GM23338 (cell line): ENCODE results near the gene CACNG6. TPM values are rescaled to one million over a fixed set of nuclear protein-coding genes. Genes with fewer than 3 reads are reported as not detected.

Experiments used
- ATAC-seq: fragments of 200-7000 bp; cut with Tn5 transposase; 3 replicates; pipeline ENCODE4 v1.9.1; 2020
- DNase-seq: peaks from one replicate; pipeline ENCODE4 v3.0.0-alpha.2; 2015; ENCODE audit warnings: low spot score
- H2AFZ ChIP-seq: fragments of 200-600 bp; sonication (generic); 2 replicates; pipeline ENCODE4 v1.8.0; 2016; ENCODE audit warnings: antibody characterized with exemption, mild to moderate bottlenecking, moderate library complexity
- H3F3A ChIP-seq: fragments of 200-600 bp; sonication (generic); replicated peaks from 2 replicates; pipeline ENCODE4 v1.8.0; 2017; ENCODE audit warnings: antibody characterized with exemption, mixed run types, low read depth
- H3K27ac ChIP-seq: fragments of 200-600 bp; sonication (generic); 2 replicates; pipeline ENCODE4 v1.6.1; 2016; ENCODE audit warnings: low read depth
- H3K27me3 ChIP-seq: fragments of 200-600 bp; sonication (generic); 2 replicates; pipeline ENCODE4 v1.8.0; 2016; ENCODE audit warnings: mild to moderate bottlenecking, mixed run types, moderate library complexity; ENCODE audit not compliant: insufficient read depth
- H3K36me3 ChIP-seq: fragments of 200-600 bp; sonication (generic); 2 replicates; pipeline ENCODE4 v1.8.0; 2016; ENCODE audit warnings: mild to moderate bottlenecking; ENCODE audit not compliant: insufficient read depth
- H3K4me1 ChIP-seq: fragments of 200-600 bp; sonication (generic); 2 replicates; pipeline ENCODE4 v1.8.0; 2016; ENCODE audit warnings: mild to moderate bottlenecking, moderate library complexity; ENCODE audit not compliant: insufficient read depth
- H3K4me2 ChIP-seq: fragments of 200-600 bp; sonication (generic); 2 replicates; pipeline ENCODE4 v1.7.1; 2017; ENCODE audit warnings: mixed run types
- H3K4me3 ChIP-seq: fragments of 200-600 bp; sonication (generic); 2 replicates; pipeline ENCODE4 v1.6.1; 2016; ENCODE audit warnings: mixed run types
- H3K79me2 ChIP-seq: fragments of 200-600 bp; sonication (generic); replicated peaks from 2 replicates; pipeline ENCODE4 v1.8.0; 2017; ENCODE audit warnings: mild to moderate bottlenecking; ENCODE audit not compliant: insufficient read depth
- H3K9me2 ChIP-seq: fragments of 200-600 bp; sonication (generic); 2 replicates; pipeline ENCODE4 v1.8.0; 2017; ENCODE audit not compliant: insufficient read depth
- H4K20me1 ChIP-seq: fragments of 200-600 bp; sonication (generic); replicated peaks from 2 replicates; pipeline ENCODE4 v1.8.0; 2017; ENCODE audit warnings: mild to moderate bottlenecking; ENCODE audit not compliant: insufficient read depth
- H3K27ac Mint-ChIP-seq: 2 replicates; pipeline ENCODE4 v1.8.0; 2020; ENCODE audit warnings: inconsistent platforms, mild to moderate bottlenecking, moderate library complexity, mixed read lengths
- H3K27me3 Mint-ChIP-seq: 3 replicates; pipeline ENCODE4 v1.8.0; 2022; ENCODE audit warnings: low read depth, mild to moderate bottlenecking, moderate library complexity, mixed read lengths, inconsistent platforms; ENCODE audit not compliant: insufficient read depth, poor library complexity
- H3K36me3 Mint-ChIP-seq: 3 replicates; pipeline ENCODE4 v1.8.0; 2021; ENCODE audit warnings: low read depth, mild to moderate bottlenecking, inconsistent platforms, moderate library complexity, mixed read lengths
- H3K4me1 Mint-ChIP-seq: 3 replicates; pipeline ENCODE4 v1.8.0; 2020; ENCODE audit warnings: mild to moderate bottlenecking, inconsistent platforms, mixed read lengths
- H3K4me3 Mint-ChIP-seq: 3 replicates; pipeline ENCODE4 v1.8.0; 2021; ENCODE audit warnings: moderate library complexity, mild to moderate bottlenecking, inconsistent platforms, mixed read lengths
- H3K9me3 Mint-ChIP-seq: 3 replicates; pipeline ENCODE4 v1.8.0; 2020; ENCODE audit warnings: moderate library complexity, mild to moderate bottlenecking, inconsistent platforms, mixed read lengths
- CREB1 ChIP-seq: fragments of 250-450 bp; sonication (Bioruptor Pico); IDR thresholded peaks from 2 replicates; pipeline ENCODE4 v1.5.0; 2020; ENCODE audit warnings: low read depth, mild to moderate bottlenecking, moderate library complexity
- EZH2 ChIP-seq: fragments of 200-600 bp; sonication (generic); IDR thresholded peaks from one replicate; pipeline ENCODE4 v1.8.0; 2017; ENCODE audit warnings: antibody characterized with exemption, mild to moderate bottlenecking, low read depth; ENCODE audit not compliant: unreplicated experiment
- JUNB ChIP-seq: IDR thresholded peaks from one replicate; pipeline ENCODE4 v1.6.1; 2016; ENCODE audit warnings: antibody characterized with exemption; ENCODE audit not compliant: unreplicated experiment
- POLR2AphosphoS5 ChIP-seq: IDR thresholded peaks from 2 replicates; pipeline ENCODE4 v1.6.1; 2016; ENCODE audit warnings: antibody characterized with exemption, low read depth
- STAT1 ChIP-seq: IDR thresholded peaks from one replicate; pipeline ENCODE4 v1.6.1; 2016; ENCODE audit warnings: antibody characterized with exemption; ENCODE audit not compliant: unreplicated experiment
- ZNF114 ChIP-seq: fragments of 250-450 bp; sonication (Bioruptor Pico); IDR thresholded peaks from 2 replicates; pipeline ENCODE4 v1.5.0; 2020; ENCODE audit warnings: mild to moderate bottlenecking, moderate library complexity
- ZNF331 ChIP-seq: fragments of 250-450 bp; sonication (Bioruptor Pico); IDR thresholded peaks from 2 replicates; pipeline ENCODE4 v1.5.0; 2020; ENCODE audit warnings: low read depth, mild to moderate bottlenecking, moderate library complexity
- polyA plus RNA-seq: library from polyadenylated mRNA; unstranded; fragments of >200 nt; fragmentation: Nextera tagmentation; extraction: Ambion mirVana; gene quantifications from 2 replicates; pipeline ENCODE4 v1.2.1, GENCODE V29; 2016
- total RNA-seq: library from RNA; depleted of rRNA; stranded (reverse); fragments of >200 nt; shearing (Covaris generic); gene quantifications from 2 replicates; pipeline ENCODE4 v1.2.3, GENCODE V29; 2014
- TF ChIP-seq, protein P1 (sequence below): fragments of 250-450 bp; sonication (Bioruptor Pico); IDR thresholded peaks from 2 replicates; pipeline ENCODE4 v1.5.0; 2020; ENCODE audit warnings: mild to moderate bottlenecking, moderate library complexity
- TF ChIP-seq, protein P2 (sequence below): IDR thresholded peaks from 2 replicates; pipeline ENCODE4 v1.6.1; 2016; ENCODE audit warnings: antibody characterized with exemption

The CACNG6 gene
- total and polyA plus RNA-seq, 2 experiments from 2014 or later = 0.38 to 1.5 TPM

DNA sequence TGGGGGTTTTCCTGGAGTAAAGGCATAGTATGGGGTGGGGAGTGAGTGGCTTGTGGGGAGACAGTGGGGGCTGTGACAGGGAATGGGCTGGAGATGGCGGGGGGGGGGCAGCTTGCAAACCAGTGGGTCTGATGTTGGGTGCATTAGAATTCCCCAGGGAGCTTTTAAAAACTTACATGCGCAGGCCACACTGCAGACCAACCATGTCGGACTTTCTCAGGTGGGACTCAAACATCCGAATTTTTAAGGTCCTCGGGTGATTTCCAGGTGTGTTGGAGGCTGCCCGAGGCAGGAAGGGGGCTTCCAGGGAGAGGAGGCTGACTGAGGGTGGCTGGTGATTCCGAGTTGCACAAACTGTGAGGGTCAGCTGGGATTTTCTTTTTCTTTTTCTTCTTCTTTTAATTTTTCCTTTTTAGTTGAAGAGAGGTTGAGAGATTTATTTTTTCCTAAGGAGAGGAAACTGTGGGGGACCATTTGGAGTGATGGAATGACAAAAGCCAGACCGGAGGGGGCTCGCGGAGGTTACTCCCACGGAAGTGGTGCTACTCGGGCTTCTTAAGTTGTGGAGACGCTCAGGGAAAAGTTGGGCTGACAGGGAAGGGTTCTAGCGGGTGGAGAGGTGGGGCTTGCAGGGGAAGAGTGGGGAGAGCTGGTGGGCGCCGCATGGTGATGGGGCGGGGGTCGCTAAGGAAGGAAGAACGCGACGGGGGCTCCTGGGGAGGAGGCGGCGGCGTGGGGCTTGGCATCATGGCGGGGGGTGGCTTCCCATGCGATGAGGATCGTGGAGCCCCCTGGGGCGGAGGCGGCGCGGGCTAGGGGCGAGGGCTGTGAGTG lies 29.7 kb upstream of the CACNG6 start:
- Histone ChIP-seq H4K20me1 (peaks cover 19% of the 10 kb centered on the region), H3K27ac (no peak overlapping the region), H3K36me3 (peaks cover 8% of the 10 kb centered on the region; the same call in 1 of the 2 replicates), H3F3A (peaks cover 9% of the 10 kb centered on the region; the same call in 1 of the 2 replicates), H3K4me2 (peak overlapping the region; percentile 100), H3K4me3 (peak overlapping the region; percentile 98), H2AFZ (no peak overlapping the region), H3K4me1 (peaks cover 27% of the 10 kb centered on the region), H3K27me3 (no peaks in the 10 kb centered on the region), H3K79me2 (peaks cover 50% of the 10 kb centered on the region), H3K9me2 (no peaks in the 10 kb centered on the region)
- Mint-ChIP-seq H3K4me1 (peaks cover 49% of the 10 kb centered on the region), H3K27me3 (peaks cover 30% of the 10 kb centered on the region), H3K36me3 (peaks cover 32% of the 10 kb centered on the region), H3K27ac (no peak overlapping the region), H3K4me3 (peak overlapping the region; percentile 84), H3K9me3 (no peaks in the 10 kb centered on the region; the same call in 2 of the 3 replicates)
- DNase-seq (peak; percentile 76), ATAC-seq (no peak)
- 0 out of 2 replicates have a peak, but pooled peaks have one; percentile 26 for TF ChIP-seq POLR2AphosphoS5
- no peak for TF ChIP-seq ZNF331
- no peak for TF ChIP-seq CREB1 (CRISPR knock-in tag)

DNA sequence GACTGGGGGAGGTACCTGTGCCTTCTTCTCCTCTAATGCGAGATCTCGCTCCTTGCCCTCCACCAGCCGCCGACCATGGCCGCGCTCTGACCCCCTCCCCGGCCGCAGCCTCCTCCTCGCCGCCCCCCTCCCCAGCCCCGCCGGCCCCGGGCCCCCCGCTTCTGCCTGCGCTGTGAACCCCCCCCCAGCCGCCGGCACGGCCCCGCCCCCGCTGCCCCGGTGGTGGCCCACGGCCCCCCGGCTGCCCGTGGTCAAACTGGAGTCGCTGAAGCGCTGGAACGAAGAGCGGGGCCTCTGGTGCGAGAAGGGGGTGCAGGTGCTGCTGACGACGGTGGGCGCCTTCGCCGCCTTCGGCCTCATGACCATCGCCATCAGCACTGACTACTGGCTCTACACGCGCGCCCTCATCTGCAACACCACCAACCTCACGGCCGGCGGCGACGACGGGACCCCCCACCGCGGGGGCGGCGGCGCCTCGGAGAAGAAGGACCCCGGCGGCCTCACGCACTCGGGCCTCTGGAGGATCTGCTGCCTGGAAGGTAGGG lies 28.5 kb upstream of the CACNG6 start, which contains the start of gene CACNG8:
CACNG8 (plus strand) TSS at position 51 of the 545 bp plus-strand sequence.
- ATAC-seq (peak; percentile 7), DNase-seq (peak; percentile 54)
- H3K36me3 Mint-ChIP-seq = peaks cover 43% of the 10 kb centered on the region
- H3K4me1 Mint-ChIP-seq = peaks cover 40% of the 10 kb centered on the region
- H3K4me1 ChIP-seq = peaks cover 20% of the 10 kb centered on the region; the same call in 1 of the 2 replicates
- H3K27me3 ChIP-seq = no peaks in the 10 kb centered on the region
- peaks cover 6% of the 10 kb centered on the region; the same call in 1 of the 2 replicates for H3F3A ChIP-seq
- H3K36me3 ChIP-seq = peaks cover 14% of the 10 kb centered on the region
- H4K20me1 ChIP-seq = peaks cover 19% of the 10 kb centered on the region
- no peak within 1 kb of the TSS for H3K27ac ChIP-seq
- no peak within 1 kb of the TSS for H2AFZ ChIP-seq
- H3K79me2 ChIP-seq = peaks cover 58% of the 10 kb centered on the region
- peak within 1 kb of the TSS; percentile 98 for H3K4me3 ChIP-seq
- H3K27me3 Mint-ChIP-seq = peaks cover 27% of the 10 kb centered on the region
- no peaks in the 10 kb centered on the region; the same call in 2 of the 3 replicates for H3K9me3 Mint-ChIP-seq
- H3K27ac Mint-ChIP-seq = no peak within 1 kb of the TSS
- H3K4me3 Mint-ChIP-seq = peak within 1 kb of the TSS; percentile 84
- H3K9me2 ChIP-seq = no peaks in the 10 kb centered on the region
- peak within 1 kb of the TSS; percentile 100 for H3K4me2 ChIP-seq
- TF ChIP-seq EZH2 (no peak), STAT1 (no peak), ZNF331 (no peak), JUNB (no peak), POLR2AphosphoS5 (no peak; the same call in 1 of the 2 replicates), ZNF114 (CRISPR knock-in tag) (no peak)
- TF ChIP-seq, protein P1, sequence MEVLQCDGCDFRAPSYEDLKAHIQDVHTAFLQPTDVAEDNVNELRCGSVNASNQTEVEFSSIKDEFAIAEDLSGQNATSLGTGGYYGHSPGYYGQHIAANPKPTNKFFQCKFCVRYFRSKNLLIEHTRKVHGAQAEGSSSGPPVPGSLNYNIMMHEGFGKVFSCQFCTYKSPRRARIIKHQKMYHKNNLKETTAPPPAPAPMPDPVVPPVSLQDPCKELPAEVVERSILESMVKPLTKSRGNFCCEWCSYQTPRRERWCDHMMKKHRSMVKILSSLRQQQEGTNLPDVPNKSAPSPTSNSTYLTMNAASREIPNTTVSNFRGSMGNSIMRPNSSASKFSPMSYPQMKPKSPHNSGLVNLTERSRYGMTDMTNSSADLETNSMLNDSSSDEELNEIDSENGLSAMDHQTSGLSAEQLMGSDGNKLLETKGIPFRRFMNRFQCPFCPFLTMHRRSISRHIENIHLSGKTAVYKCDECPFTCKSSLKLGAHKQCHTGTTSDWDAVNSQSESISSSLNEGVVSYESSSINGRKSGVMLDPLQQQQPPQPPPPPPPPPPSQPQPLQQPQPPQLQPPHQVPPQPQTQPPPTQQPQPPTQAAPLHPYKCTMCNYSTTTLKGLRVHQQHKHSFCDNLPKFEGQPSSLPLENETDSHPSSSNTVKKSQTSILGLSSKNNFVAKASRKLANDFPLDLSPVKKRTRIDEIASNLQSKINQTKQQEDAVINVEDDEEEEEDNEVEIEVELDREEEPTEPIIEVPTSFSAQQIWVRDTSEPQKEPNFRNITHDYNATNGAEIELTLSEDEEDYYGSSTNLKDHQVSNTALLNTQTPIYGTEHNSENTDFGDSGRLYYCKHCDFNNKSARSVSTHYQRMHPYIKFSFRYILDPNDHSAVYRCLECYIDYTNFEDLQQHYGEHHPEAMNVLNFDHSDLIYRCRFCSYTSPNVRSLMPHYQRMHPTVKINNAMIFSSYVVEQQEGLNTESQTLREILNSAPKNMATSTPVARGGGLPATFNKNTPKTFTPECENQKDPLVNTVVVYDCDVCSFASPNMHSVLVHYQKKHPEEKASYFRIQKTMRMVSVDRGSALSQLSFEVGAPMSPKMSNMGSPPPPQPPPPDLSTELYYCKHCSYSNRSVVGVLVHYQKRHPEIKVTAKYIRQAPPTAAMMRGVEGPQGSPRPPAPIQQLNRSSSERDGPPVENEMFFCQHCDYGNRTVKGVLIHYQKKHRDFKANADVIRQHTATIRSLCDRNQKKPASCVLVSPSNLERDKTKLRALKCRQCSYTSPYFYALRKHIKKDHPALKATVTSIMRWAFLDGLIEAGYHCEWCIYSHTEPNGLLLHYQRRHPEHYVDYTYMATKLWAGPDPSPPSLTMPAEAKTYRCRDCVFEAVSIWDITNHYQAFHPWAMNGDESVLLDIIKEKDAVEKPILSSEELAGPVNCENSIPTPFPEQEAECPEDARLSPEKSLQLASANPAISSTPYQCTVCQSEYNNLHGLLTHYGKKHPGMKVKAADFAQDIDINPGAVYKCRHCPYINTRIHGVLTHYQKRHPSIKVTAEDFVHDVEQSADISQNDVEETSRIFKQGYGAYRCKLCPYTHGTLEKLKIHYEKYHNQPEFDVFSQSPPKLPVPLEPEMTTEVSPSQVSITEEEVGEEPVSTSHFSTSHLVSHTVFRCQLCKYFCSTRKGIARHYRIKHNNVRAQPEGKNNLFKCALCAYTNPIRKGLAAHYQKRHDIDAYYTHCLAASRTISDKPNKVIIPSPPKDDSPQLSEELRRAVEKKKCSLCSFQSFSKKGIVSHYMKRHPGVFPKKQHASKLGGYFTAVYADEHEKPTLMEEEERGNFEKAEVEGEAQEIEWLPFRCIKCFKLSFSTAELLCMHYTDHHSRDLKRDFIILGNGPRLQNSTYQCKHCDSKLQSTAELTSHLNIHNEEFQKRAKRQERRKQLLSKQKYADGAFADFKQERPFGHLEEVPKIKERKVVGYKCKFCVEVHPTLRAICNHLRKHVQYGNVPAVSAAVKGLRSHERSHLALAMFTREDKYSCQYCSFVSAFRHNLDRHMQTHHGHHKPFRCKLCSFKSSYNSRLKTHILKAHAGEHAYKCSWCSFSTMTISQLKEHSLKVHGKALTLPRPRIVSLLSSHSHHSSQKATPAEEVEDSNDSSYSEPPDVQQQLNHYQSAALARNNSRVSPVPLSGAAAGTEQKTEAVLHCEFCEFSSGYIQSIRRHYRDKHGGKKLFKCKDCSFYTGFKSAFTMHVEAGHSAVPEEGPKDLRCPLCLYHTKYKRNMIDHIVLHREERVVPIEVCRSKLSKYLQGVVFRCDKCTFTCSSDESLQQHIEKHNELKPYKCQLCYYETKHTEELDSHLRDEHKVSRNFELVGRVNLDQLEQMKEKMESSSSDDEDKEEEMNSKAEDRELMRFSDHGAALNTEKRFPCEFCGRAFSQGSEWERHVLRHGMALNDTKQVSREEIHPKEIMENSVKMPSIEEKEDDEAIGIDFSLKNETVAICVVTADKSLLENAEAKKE = no peak
- TF ChIP-seq, protein P2, sequence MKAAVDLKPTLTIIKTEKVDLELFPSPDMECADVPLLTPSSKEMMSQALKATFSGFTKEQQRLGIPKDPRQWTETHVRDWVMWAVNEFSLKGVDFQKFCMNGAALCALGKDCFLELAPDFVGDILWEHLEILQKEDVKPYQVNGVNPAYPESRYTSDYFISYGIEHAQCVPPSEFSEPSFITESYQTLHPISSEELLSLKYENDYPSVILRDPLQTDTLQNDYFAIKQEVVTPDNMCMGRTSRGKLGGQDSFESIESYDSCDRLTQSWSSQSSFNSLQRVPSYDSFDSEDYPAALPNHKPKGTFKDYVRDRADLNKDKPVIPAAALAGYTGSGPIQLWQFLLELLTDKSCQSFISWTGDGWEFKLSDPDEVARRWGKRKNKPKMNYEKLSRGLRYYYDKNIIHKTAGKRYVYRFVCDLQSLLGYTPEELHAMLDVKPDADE = no peak
